GM12878 (cell line): ENCODE results near the gene SLC39A11. TPM values are rescaled to one million over a fixed set of nuclear protein-coding genes. Genes with fewer than 3 reads are reported as not detected.

ENCODE experiments used
- ATAC-seq: fragments of 200-7000 bp; cut with Tn5 transposase; 3 replicates; pipeline ENCODE4 v1.9.1; 2020; ENCODE audit warnings: mild to moderate bottlenecking, moderate library complexity
- Bru-seq: library from RNA; stranded (reverse); fragments of 400-500 nt; gene quantifications from one replicate; lab custom pipeline; 2021; lab: Mats Ljungman, UMichigan
- BruChase-seq, 2 experiments: library from RNA; stranded (reverse); fragments of 400-500 nt; gene quantifications; one replicate each; lab custom pipeline; 2021; lab: Mats Ljungman, UMichigan
- BruUV-seq: library from RNA; stranded (reverse); fragments of 400-500 nt; replicated peaks from 2 replicates; lab custom pipeline; 2021; lab: Mats Ljungman, UMichigan
- CTCF ChIA-PET: fragments of 300-600 bp; sonication (Branson Sonifier 250); formaldehyde crosslinking; extraction: SDS; loops from one replicate; lab custom pipeline; 2021; ENCODE audit warnings: inconsistent platforms; lab: Yijun Ruan, JAX
- POLR2A ChIA-PET: fragments of 350-600 bp; formaldehyde crosslinking; extraction: SDS; loops from one replicate; lab custom pipeline; 2021; ENCODE audit warnings: inconsistent platforms; lab: Charles Lee
- RAD21 ChIA-PET: fragments of 300-600 bp; sonication (Branson Sonifier 250); formaldehyde crosslinking; loops from one replicate; lab custom pipeline; 2023; ENCODE audit warnings: antibody characterized with exemption; ENCODE audit not compliant: unreplicated experiment; lab: Charles Lee
- SMC1A ChIA-PET: fragments of 300-600 bp; sonication (Branson Sonifier 250); formaldehyde crosslinking; loops from one replicate; lab custom pipeline; 2023; ENCODE audit not compliant: unreplicated experiment, uncharacterized antibody; lab: Charles Lee
- DNase-seq: peaks from one replicate; pipeline ENCODE4 v3.0.0-alpha.2; 2011; ENCODE audit warnings: low read depth, low spot score
- FAIRE-seq: peaks from 3 replicates; lab custom pipeline; 2011; peaks lifted over from hg19 to GRCh38; lab: Jason Lieb, UNC
- H2AFZ ChIP-seq: 2 replicates; pipeline ENCODE4 v1.6.0; 2011; ENCODE audit warnings: low read depth, low read length, control low read depth; ENCODE audit not compliant: control insufficient read depth
- H3K27ac ChIP-seq: 2 replicates; pipeline ENCODE4 v1.5.1; 2011; ENCODE audit warnings: control low read depth; ENCODE audit not compliant: control insufficient read depth, insufficient read depth
- H3K27me3 ChIP-seq, 2 experiments: replicated peaks in 1 of 2; 2 replicates each; pipeline versions ENCODE4 v1.6.0 to v1.6.1; 2011; ENCODE audit warnings: low read length in 1 of 2; ENCODE audit not compliant: control insufficient read depth in 2 of 2, insufficient read depth in 2 of 2
- H3K36me3 ChIP-seq, 2 experiments: 2 replicates each; pipeline ENCODE4 v1.5.1; 2011; ENCODE audit warnings: low read length in 1 of 2; ENCODE audit not compliant: control insufficient read depth in 2 of 2, insufficient read depth in 2 of 2
- H3K4me1 ChIP-seq: 2 replicates; pipeline ENCODE4 v1.6.1; 2011; ENCODE audit warnings: mild to moderate bottlenecking, low read length, moderate library complexity, mixed read lengths; ENCODE audit not compliant: control insufficient read depth, insufficient read depth
- H3K4me2 ChIP-seq: 2 replicates; pipeline ENCODE4 v1.6.0; 2011; ENCODE audit warnings: control low read depth; ENCODE audit not compliant: control insufficient read depth, insufficient read depth
- H3K4me3 ChIP-seq: fragments of 200-600 bp; sonication (generic); 2 replicates; pipeline ENCODE4 v1.5.1; 2016
- H3K79me2 ChIP-seq: 2 replicates; pipeline ENCODE4 v1.6.0; 2011; ENCODE audit warnings: low read length; ENCODE audit not compliant: control insufficient read depth, insufficient read depth
- H3K9ac ChIP-seq: 2 replicates; pipeline ENCODE4 v1.8.0; 2011; ENCODE audit warnings: low read length, control low read depth, mixed read lengths; ENCODE audit not compliant: control insufficient read depth, insufficient read depth
- H3K9me3 ChIP-seq: replicated peaks from 3 replicates; pipeline ENCODE4 v1.5.1; 2011; ENCODE audit warnings: mild to moderate bottlenecking, low read length; ENCODE audit not compliant: control insufficient read depth, insufficient read depth
- H4K20me1 ChIP-seq: 2 replicates; pipeline ENCODE4 v1.6.0; 2011; ENCODE audit not compliant: control insufficient read depth, insufficient read depth
- CHD2 ChIP-seq: IDR thresholded peaks from 2 replicates; pipeline ENCODE4 v1.6.1; 2011; ENCODE audit warnings: low read depth, low read length, improper control_type of control experiment, borderline replicate concordance
- CREM ChIP-seq: IDR thresholded peaks from 2 replicates; pipeline ENCODE4 v1.6.1; 2014; ENCODE audit warnings: antibody characterized with exemption, low read depth
- E4F1 ChIP-seq: fragments of 450-650 bp; IDR thresholded peaks from 2 replicates; pipeline ENCODE4 v1.6.1; 2018; ENCODE audit warnings: borderline replicate concordance, mild to moderate bottlenecking; ENCODE audit not compliant: partially characterized antibody
- IRF3 ChIP-seq: fragments of 450-650 bp; IDR thresholded peaks from 2 replicates; pipeline ENCODE4 v1.6.1; 2014; ENCODE audit warnings: mild to moderate bottlenecking
- MLLT1 ChIP-seq: fragments of 450-650 bp; IDR thresholded peaks from 2 replicates; pipeline ENCODE4 v1.6.1; 2016; ENCODE audit warnings: mild to moderate bottlenecking
- MYC ChIP-seq: IDR thresholded peaks from 2 replicates; pipeline ENCODE4 v1.6.1; 2011; ENCODE audit warnings: mild to moderate bottlenecking, low read length, moderate library complexity, inconsistent platforms; ENCODE audit not compliant: insufficient read depth, insufficient replicate concordance, insufficient read length, severe bottlenecking
- POLR2AphosphoS5 ChIP-seq: IDR thresholded peaks from 2 replicates; pipeline ENCODE4 v1.6.1; 2011; ENCODE audit warnings: mild to moderate bottlenecking, low read length, inconsistent platforms
- RBBP5 ChIP-seq: fragments of 200-600 bp; sonication (generic); conservative IDR thresholded peaks from 2 replicates; pipeline ENCODE4 v1.6.1; 2016
- RUNX3 ChIP-seq: IDR thresholded peaks from 2 replicates; pipeline ENCODE4 v1.6.1; 2012; ENCODE audit warnings: low read length, inconsistent platforms
- TAF1 ChIP-seq: IDR thresholded peaks from 2 replicates; pipeline ENCODE4 v1.6.1; 2011; ENCODE audit warnings: mild to moderate bottlenecking, low read depth, low read length, borderline replicate concordance
- USF2 ChIP-seq: IDR thresholded peaks from 2 replicates; pipeline ENCODE4 v1.6.1; 2011; ENCODE audit warnings: low read depth, low read length, improper control_type of control experiment, borderline replicate concordance
- ZNF217 ChIP-seq: fragments of 450-650 bp; IDR thresholded peaks from 2 replicates; pipeline ENCODE4 v1.6.1; 2017; ENCODE audit warnings: antibody characterized with exemption, mild to moderate bottlenecking
- WGBS: methylation state at CpG from one replicate; pipeline ENCODE4 v1.1.6; 2016; ENCODE audit warnings: low lambda C conversion rate; ENCODE audit not compliant: insufficient replicate concordance, insufficient coverage; ENCODE audit errors: missing lambda C conversion rate; 5-methylcytosine and 5-hydroxymethylcytosine counted together
- in situ Hi-C: fragments of 300-500 bp; cut with MboI; formaldehyde crosslinking; loops from 9 replicates; pipeline ENCODE4 v1.14.3; 2018; ENCODE audit warnings: mixed read lengths
- intact Hi-C: fragments of 100-400 bp; cut with micrococcal nuclease; formaldehyde crosslinking; loops from one replicate; pipeline ENCODE4 v1.14.2; 2022; ENCODE audit not compliant: unreplicated experiment
- long read RNA-seq, 2 experiments: library from polyadenylated mRNA; unstranded; transcript quantifications; one replicate each; pipeline ENCODE4 v2.0.0, GENCODE V29; 2019 to 2020
- polyA minus RNA-seq, 3 experiments: library from RNA; depleted of rRNA, polyadenylated mRNA; stranded (reverse); fragments of >200 nt; gene quantifications; 2 replicates each; pipeline ENCODE4 v1.2.3, GENCODE V29; 2011
- polyA plus RNA-seq, 11 experiments: library from polyadenylated mRNA; depleted of rRNA in 4 of 11; unstranded in 6 of 11; stranded (reverse) in 5 of 11; fragments of >200 nt; fragmentation: Nextera tagmentation in 4 of 11; fragmentation: Illumina TruSeq in 1 of 11; extraction: Ambion mirVana in 4 of 11; extraction: Trizol in 1 of 11; gene quantifications; 1 replicate in 1 of 11; 2 replicates in 10 of 11; pipeline versions ENCODE4 v1.2.1 to v1.2.3, GENCODE V29; 2011 to 2016; ENCODE audit warnings: inconsistent platforms in 2 of 11, missing spikeins in 2 of 11, low read depth in 1 of 11
- total RNA-seq, 4 experiments: library from RNA; depleted of rRNA in 3 of 4; stranded (reverse); fragments of >200 nt in 3 of 4; fragmentation: Illumina TruSeq in 1 of 4; extraction: Trizol in 1 of 4; gene quantifications; 2 replicates each; pipeline versions ENCODE4 v1.2.1 to v1.2.3, GENCODE V29; 2013 to 2021

Gene SLC39A11
- 72.4 and 88.7 TPM in 2 replicates for total RNA-seq (2013; cell fraction: nucleolus; rRNA removed)
- total RNA-seq (2014; rRNA removed): 14.1 and 14.2 TPM in 2 replicates
- total RNA-seq (2014; rRNA removed; fragmentation: Illumina TruSeq; extraction: Trizol): 13.9 and 15.2 TPM in 2 replicates
- total RNA-seq (2021): 22.1 and 23.8 TPM in 2 replicates
- 9.2 TPM for polyA plus RNA-seq (2011; ENCODE audit: low read depth)
- 12.3 and 13.6 TPM in 2 replicates for polyA plus RNA-seq (2011; rRNA removed)
- polyA plus RNA-seq (2011; cell fraction: cytosol; rRNA removed): 15.3 and 17.4 TPM in 2 replicates
- polyA plus RNA-seq (2011; cell fraction: nucleus; rRNA removed): 11.4 and 19.5 TPM in 2 replicates
- polyA plus RNA-seq (2012): 8.4 and 11.3 TPM in 2 replicates
- polyA plus RNA-seq (2014; fragmentation: Illumina TruSeq; extraction: Trizol): 8.2 and 10.9 TPM in 2 replicates
- polyA plus RNA-seq (2014; fragmentation: Nextera tagmentation; extraction: Ambion mirVana): 10 to 100 TPM in 1 of 2 experiments, 1 to 10 TPM in 1; 8.6 to 11.7 TPM
- 10.6 and 16.6 TPM in 2 replicates for polyA plus RNA-seq (2014; rRNA removed)
- polyA plus RNA-seq (2016; fragmentation: Nextera tagmentation; extraction: Ambion mirVana): 10 to 100 TPM; 16.3 to 18.6 TPM
- 35.9 and 58.5 TPM in 2 replicates for polyA minus RNA-seq (2011; rRNA and poly(A)+ RNA removed)
- polyA minus RNA-seq (2011; cell fraction: cytosol; rRNA and poly(A)+ RNA removed): 5.3 and 9.4 TPM in 2 replicates
- 27.7 and 63.9 TPM in 2 replicates for polyA minus RNA-seq (2011; cell fraction: nucleus; rRNA and poly(A)+ RNA removed)
- Bru-seq, nascent RNA: percentile 68 among the genes with signal in this experiment
- percentile 74 among the genes with signal in this experiment for BruChase-seq, experiment 1, labeled RNA remaining after a 6-hour chase
- BruChase-seq, experiment 2, labeled RNA remaining after a 2-hour chase: percentile 68 among the genes with signal in this experiment
- long read RNA-seq, experiment 1, partial matches to known transcripts: 1 of 19 reads
- long read RNA-seq, experiment 1, other reads (novel, unspliced or antisense): 15 of 19 reads
- long read RNA-seq, experiment 2, transcript SLC39A11-201 (10 exons, 2,737 nt): major isoform, 7 of 29 reads
- long read RNA-seq, experiment 2, partial matches to known transcripts: 2 of 29 reads
- long read RNA-seq, experiment 2, other reads (novel, unspliced or antisense): 16 of 29 reads

- Histone ChIP-seq H4K20me1 (no peaks in the 10 kb centered on the region), H3K27ac (peak within 1 kb of the TSS; percentile 68), H3K79me2 (peaks cover 15% of the 10 kb centered on the region), H3K9ac (peak within 1 kb of the TSS; percentile 72), H3K36me3 (0 out of 4 replicates have a peak, but pooled peaks cover 0 to 4% of the 10 kb centered on the region in 2 experiments), H3K27me3 (no peaks in the 10 kb centered on the region), H2AFZ (peak within 1 kb of the TSS; percentile 95), H3K4me2 (peak within 1 kb of the TSS; percentile 95), H3K4me3 (peak within 1 kb of the TSS; percentile 99), H3K9me3 (no peaks in the 10 kb centered on the region), H3K4me1 (peaks cover 7% of the 10 kb centered on the region; the same call in 1 of the 2 replicates)
- intact Hi-C loops (loop anchor here (5.0 kb wide), 2 partner anchors 65 to 365 kb away; no protein-coding TSS in a partner anchor), in situ Hi-C loops (no loop called here)
- CTCF ChIA-PET: no interaction called here
- POLR2A ChIA-PET: interaction anchor here (1.0 kb wide), 1 partner anchor 136 kb away, joined by 3 read pairs; no protein-coding TSS in a partner anchor
- SMC1A ChIA-PET: interaction anchor here (0.6 to 1.3 kb wide), 3 partner anchors 24 to 365 kb away, joined by 3 to 4 read pairs (median 3); no protein-coding TSS in a partner anchor
- peak; percentile 67 for DNase-seq
- no TSS peak for BruUV-seq
- ATAC-seq: peak; percentile 98
- RAD21 ChIA-PET: interaction anchor here (1.1 to 2.0 kb wide), 4 partner anchors 65 to 365 kb away, joined by 3 to 6 read pairs (median 4); partner anchors contain the start of gene SSTR2
- peak; percentile 94 for FAIRE-seq
- under 1% methylated on average over 22 of the region's 23 CpGs for WGBS
- TF ChIP-seq TAF1: peak; percentile 67; the same call in 1 of the 2 replicates
- peak; percentile 84 for TF ChIP-seq USF2
- peak; percentile 85 for TF ChIP-seq E4F1
- TF ChIP-seq CHD2: peak; percentile 64; the same call in 1 of the 2 replicates
- TF ChIP-seq MLLT1: peak; percentile 97
- 0 out of 2 replicates have a peak, but pooled peaks have one; percentile 73 for TF ChIP-seq ZNF217
- no peak for TF ChIP-seq IRF3
- no peak for TF ChIP-seq RBBP5
- peak; percentile 89 for TF ChIP-seq POLR2AphosphoS5
- peak; percentile 71 for TF ChIP-seq MYC
- peak; percentile 62 for TF ChIP-seq CREM
- TF ChIP-seq RUNX3: peak; percentile 75
Observed at GRCh38 chr17:73092523-73093135, at the start of gene SLC39A11. Gene SLC39A11, minus strand, starts transcription at chr17:73092688. Its CDS starts 3,924 bp downstream, at chr17:73088764.
